ENCODE data around the gene ANO9.
"Not testable (repeated sequence)": the region's sequence is repeated elsewhere in the genome, so short reads cannot be mapped to it uniquely, and the experiment has no call there.

Gene ANO9

DNA sequence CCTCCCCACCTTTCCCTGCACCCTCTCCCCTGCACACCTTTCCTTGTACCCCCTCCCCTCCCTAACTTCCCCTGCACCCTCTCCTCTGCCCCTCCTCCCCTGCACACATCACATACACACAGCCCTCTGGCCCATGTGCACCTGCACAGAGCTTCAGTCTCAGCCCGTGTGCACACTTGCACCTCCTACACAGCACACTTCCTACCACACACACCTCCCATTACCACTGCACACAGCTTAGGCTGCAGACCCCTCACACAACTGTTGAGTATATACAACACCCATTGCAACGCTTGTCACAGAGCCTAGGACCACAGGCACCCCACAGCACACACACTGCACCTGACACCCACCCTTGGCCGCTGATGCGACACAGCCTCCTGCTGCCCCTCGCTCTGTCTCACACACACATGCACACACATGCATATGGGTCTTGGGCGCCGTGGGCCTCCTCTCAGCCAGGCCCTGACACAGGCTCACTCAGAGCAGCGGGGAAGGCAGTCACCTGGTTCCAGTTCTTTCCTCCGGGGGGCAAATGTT lies 27.4 kb downstream of the ANO9 start:
- DNase-seq: no peak

GRCh38 chr11:413120-414081 lies 28.4 kb downstream of the ANO9 start:
- DNase-seq: no peak

DNA sequence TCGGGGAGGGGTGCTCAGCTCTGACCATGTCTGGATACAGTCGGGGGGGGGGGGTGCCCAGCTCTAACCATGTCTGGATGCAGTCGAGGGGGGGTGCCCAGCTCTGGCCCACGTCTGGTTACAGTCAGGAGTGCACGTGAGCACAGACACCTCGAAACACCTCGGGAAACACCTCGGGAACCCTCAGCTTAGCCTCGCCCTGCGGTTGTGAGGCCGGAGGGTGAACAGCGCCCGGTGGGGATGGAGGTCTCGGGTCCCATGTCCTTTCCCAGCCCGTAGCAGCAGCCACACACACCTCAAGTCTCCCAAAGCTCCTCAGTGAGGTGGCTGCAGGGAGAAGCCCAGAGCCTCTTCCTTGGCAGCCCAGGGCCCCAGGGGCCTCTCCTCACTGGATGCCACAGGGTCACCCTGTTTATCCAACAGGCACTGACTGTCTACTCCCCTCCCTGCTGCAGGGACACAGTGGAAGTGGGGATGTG lies 29.1 kb downstream of the ANO9 start:
- no peak for DNase-seq

DNA sequence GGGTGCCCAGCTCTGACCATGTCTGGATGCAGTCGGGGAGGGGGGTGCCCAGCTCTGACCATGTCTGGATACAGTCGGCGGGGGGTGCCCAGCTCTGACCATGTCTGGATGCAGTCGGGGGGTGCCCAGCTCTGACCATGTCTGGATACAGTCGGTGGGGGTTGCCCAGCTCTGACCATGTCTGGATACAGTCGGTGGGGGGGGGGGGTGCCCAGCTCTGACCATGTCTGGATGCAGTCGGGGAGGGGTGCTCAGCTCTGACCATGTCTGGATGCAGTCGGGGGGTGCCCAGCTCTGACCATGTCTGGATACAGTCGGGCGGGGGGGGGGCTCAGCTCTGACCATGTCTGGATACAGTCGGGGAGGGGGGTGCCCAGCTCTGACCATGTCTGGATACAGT lies 30.3 kb downstream of the ANO9 start:
- DNase-seq: not testable (repeated sequence)

- DNase-seq: not testable (repeated sequence)
Measured at GRCh38 chr11:410711-411110, 31.1 kb downstream of the ANO9 start.

GRCh38 chr11:409600-410483 lies 32.0 kb downstream of the ANO9 start:
- no peak for DNase-seq

- DNase-seq: no peak
Measured at GRCh38 chr11:409008-409599, 32.7 kb downstream of the ANO9 start.

GRCh38 chr11:408154-409007 lies 33.4 kb downstream of the ANO9 start:
- DNase-seq: no peak

DNA sequence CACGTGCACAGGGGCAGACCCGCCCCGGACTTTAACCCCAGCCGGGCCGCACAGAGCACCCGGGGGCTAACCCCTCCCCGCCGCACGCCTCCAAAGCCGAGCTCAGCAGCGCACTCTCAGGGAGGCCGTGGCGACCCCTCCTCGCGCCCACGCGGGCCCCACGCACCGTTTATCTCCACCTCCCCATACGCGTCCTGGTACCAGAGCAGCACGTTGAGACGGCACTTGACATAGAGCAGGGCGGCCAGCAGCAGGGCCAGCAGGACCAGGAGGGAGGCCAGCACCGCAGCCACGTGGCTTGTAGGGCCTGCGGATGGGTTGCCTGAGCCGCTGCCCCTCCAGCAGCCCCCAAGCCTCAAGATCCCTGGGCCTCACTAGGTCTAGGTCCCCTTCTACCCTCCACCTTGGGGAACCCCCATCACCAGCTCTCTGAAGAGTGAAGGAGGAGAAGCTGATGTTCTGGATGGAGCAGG lies 34.1 kb downstream of the ANO9 start:
- DNase-seq: no peak

GRCh38 chr11:406796-407650 lies 34.8 kb downstream of the ANO9 start:
- DNase-seq: peak; percentile 86

DNA sequence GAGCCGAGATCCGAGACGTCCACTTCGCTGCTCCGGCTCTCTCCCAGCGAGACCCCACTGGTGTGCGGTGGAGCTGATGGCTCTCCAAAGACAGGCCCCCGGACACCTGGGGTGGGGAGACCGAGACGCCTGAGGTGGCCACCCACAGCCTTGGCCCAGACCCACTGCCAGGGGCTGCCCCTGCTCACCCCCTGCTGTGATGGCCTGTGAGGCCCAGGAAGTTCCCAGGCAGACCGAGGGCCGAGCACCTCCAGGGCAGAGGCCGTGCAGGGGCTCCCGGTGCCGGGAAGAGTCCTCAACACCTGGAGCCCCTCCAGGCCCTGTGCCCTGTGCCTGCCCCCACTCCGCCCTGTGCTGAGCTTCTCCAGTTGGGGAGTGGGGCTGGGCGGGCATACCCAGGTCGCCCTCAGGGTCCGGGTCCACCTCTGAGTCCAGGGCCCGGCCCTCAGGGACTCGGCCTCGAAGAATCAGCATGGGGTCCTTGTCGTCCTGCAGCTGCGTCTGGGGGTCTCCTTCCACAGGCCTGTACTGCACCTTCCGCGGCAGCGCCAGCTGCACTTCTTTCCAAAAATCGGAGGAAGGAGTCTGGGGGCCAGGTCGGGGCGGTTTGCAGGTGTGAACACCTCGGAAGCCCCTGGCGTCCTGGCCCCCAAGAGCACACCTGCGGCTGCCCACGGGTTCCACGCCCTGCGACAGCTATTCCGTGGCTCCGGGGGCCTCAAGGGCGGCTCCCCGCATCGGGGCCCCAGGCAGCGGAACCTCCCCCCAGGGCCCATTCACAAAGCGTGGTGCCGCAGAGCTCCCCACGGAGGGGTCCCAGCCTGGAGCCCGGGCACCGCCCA lies 35.6 kb downstream of the ANO9 start:
- no peak for DNase-seq

GRCh38 chr11:405323-405953 lies 36.4 kb downstream of the ANO9 start:
- no peak for DNase-seq

DNA sequence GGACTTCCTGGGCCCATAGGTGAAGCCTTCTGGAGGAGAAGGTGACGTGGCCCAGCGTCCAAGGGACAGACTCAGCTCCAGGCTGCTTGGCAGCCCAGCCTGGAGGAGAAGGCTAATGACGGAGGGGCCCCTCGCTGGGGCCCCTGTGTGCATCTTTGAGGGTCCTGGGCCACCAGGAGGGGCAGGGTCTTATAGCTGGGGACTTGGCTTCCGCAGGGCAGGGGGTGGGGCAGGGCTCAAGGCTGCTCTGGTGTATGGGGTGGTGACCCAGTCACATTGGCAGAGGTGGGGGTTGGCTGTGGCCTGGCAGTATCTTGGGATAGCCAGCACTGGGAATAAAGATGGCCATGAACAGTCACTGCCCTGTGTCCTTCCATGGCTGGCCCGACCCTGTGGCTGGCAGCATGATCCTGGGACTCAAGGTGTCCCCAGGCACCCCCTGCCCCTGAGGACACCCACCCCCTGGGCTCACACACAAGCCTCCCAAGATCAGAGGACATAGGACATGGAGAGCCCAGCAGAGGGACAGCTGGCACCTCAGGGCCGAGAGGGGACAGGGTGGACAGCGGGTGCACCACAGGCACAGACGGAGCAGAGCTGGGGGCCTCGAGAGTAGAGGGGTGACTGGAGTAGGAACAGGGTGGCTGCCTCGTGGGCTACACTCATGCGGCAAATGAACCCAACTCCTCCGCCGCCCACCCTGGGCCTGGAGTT lies 37.1 kb downstream of the ANO9 start:
- DNase-seq: no peak

DNA sequence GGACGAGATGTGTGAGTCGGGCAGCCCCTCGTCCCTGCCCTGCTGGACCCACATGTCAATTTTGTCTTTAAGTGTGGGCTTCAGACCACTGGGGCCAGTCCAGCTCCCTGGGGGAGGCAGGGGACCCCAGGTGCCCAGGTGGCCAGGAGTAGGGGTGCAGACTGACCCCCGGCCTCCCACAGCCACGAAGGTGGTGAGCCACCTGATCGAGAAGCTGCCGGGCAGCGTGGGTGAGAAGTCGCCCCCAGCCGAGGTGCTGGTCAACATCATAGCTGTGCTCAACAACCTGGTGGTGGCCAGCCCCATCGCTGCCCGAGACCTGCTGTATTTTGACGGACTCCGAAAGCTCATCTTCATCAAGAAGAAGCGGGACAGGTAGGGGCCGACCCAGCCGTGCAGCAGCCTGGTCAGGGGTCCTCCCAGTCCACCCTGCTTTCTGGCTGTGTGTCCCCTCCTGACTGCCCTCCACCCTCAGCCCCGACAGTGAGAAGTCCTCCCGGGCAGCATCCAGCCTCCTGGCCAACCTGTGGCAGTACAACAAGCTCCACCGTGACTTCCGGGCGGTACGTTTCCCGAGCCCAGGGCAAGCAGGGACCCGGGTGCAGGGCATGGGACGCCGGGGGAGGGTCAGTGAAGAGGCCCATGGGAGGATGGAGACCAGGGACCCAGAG lies 37.9 kb downstream of the ANO9 start:
- DNase-seq: no peak

- DNase-seq: no peak
Measured at GRCh38 chr11:403021-403760, 38.6 kb downstream of the ANO9 start.

DNA sequence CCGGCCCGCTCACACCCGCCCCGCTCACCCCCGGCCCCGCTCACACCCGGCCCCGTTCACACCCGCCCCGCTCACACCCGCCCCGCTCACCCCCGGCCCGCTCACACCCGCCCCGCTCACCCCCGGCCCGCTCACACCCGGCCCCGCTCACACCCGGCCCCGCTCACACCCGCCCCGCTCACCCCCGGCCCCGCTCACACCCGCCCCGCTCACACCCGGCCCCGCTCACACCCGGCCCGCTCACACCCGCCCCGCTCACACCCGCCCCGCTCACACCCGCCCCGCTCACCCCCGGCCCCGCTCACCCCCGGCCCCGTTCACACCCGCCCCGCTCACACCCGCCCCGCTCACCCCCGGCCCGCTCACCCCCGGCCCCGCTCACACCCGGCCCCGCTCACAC lies 40.6 kb downstream of the ANO9 start:
- DNase-seq: not testable (repeated sequence)

DNA sequence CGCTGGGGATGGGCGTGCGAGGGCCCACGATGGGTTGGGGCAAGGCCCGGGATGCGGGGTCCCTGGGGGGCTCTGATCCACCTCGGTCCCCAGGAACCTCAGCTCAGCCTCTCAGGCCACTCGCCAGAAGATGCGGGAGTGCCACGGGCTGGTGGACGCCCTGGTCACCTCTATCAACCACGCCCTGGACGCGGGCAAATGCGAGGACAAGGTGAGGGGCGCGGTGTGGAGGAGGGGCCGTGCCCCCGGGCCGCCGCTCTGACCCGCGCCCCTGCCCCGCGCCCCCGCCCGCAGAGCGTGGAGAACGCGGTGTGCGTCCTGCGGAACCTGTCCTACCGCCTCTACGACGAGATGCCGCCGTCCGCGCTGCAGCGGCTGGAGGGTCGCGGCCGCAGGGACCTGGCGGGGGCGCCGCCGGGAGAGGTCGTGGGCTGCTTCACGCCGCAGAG lies 41.5 kb downstream of the ANO9 start:
- no peak for DNase-seq
